Erythroblast (primary cell): ENCODE results near the gene ACER3.

ENCODE experiments used
- GATA1 ChIP-seq: IDR thresholded peaks from 2 replicates; pipeline ENCODE4 v1.6.1; 2011; ENCODE audit warnings: low read depth, mild to moderate bottlenecking, control low read depth, low read length, moderate library complexity
- POLR2A ChIP-seq: IDR thresholded peaks from 2 replicates; pipeline ENCODE4 v1.6.1; 2011; ENCODE audit warnings: mild to moderate bottlenecking, low read length

- no peak for TF ChIP-seq POLR2A
- TF ChIP-seq GATA1, result no peak
These were observed 40.4 kb downstream of the ACER3 start for GRCh38 chr11:76901144-76901543.
